A549 (cell line): ENCODE data around the gene MARK3.

Experiments
- CEBPB ChIP-seq, 2 experiments: fragments of >200 bp in 1 of 2; sonication (Bioruptor Twin) in 1 of 2; formaldehyde crosslinking in 1 of 2; IDR thresholded peaks; 2 replicates each; pipeline ENCODE4 v1.6.1; 2012 to 2016
- EP300 ChIP-seq, 2 experiments: fragments of >200 bp; sonication (Bioruptor Twin); formaldehyde crosslinking; IDR thresholded peaks; 2 replicates in 1 of 2; 3 replicates in 1 of 2; pipeline ENCODE4 v1.6.1; 2016 to 2017
- ESRRA ChIP-seq: fragments of 150-350 bp; IDR thresholded peaks from 2 replicates; pipeline ENCODE4 v1.6.1; 2014; ENCODE audit warnings: mild to moderate bottlenecking, low read length, borderline replicate concordance
- HEYL ChIP-seq: fragments of 250-450 bp; sonication (Bioruptor Pico); IDR thresholded peaks from 2 replicates; pipeline ENCODE4 v1.8.0; 2021; ENCODE audit warnings: mild to moderate bottlenecking, moderate library complexity
- MAZ ChIP-seq: fragments of 150-350 bp; IDR thresholded peaks from 2 replicates; pipeline ENCODE4 v1.6.1; 2014; ENCODE audit warnings: antibody characterized with exemption, low read depth, low read length, borderline replicate concordance
- POLR2A ChIP-seq: IDR thresholded peaks from 2 replicates; pipeline ENCODE4 v1.6.1; 2012; ENCODE audit warnings: mild to moderate bottlenecking, low read length
- RARB ChIP-seq: fragments of 250-450 bp; sonication (Bioruptor Pico); IDR thresholded peaks from 2 replicates; pipeline ENCODE4 v1.8.0; 2021; ENCODE audit warnings: mild to moderate bottlenecking, moderate library complexity
- SMC3 ChIP-seq: fragments of >200 bp; sonication (Bioruptor Twin); formaldehyde crosslinking; IDR thresholded peaks from 3 replicates; pipeline ENCODE4 v1.6.1; 2018; ENCODE audit warnings: inconsistent platforms
- ZC3H11A ChIP-seq: fragments of 450-650 bp; IDR thresholded peaks from 2 replicates; pipeline ENCODE4 v1.6.1; 2014; ENCODE audit warnings: antibody characterized with exemption, mild to moderate bottlenecking
- ZFP36 ChIP-seq: fragments of 450-650 bp; IDR thresholded peaks from 2 replicates; pipeline ENCODE4 v1.6.1; 2014; ENCODE audit warnings: borderline replicate concordance; ENCODE audit not compliant: partially characterized antibody
- TF ChIP-seq, protein P1 (sequence below): fragments of >200 bp; sonication (Bioruptor Twin); formaldehyde crosslinking; IDR thresholded peaks from 3 replicates; pipeline ENCODE4 v1.5.1; 2016
- TF ChIP-seq, protein P2 (sequence below): fragments of 250-450 bp; sonication (Bioruptor Pico); IDR thresholded peaks from 2 replicates; pipeline ENCODE4 v1.5.0; 2021; ENCODE audit warnings: mild to moderate bottlenecking, moderate library complexity, borderline replicate concordance

DNA sequence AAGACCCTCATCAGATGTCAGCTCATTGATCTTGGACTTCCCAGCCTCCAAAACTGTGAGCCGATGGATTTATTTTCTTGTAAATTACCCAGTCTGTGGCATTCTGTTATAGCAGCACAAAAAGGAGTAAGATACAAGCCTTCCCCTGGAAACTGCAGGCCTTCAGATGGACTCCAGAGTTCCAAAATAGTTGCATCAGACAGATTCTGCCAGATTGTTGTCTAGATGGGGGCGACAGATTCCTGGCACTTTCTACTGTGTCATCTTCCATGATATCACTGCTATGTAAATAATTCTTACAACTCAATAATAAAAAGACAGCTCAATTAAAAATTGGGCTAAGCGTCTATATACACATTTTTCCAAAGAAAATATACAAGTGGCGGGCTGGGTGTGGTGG, 17.2 kb upstream of the MARK3 start:
- TF ChIP-seq, protein P1, sequence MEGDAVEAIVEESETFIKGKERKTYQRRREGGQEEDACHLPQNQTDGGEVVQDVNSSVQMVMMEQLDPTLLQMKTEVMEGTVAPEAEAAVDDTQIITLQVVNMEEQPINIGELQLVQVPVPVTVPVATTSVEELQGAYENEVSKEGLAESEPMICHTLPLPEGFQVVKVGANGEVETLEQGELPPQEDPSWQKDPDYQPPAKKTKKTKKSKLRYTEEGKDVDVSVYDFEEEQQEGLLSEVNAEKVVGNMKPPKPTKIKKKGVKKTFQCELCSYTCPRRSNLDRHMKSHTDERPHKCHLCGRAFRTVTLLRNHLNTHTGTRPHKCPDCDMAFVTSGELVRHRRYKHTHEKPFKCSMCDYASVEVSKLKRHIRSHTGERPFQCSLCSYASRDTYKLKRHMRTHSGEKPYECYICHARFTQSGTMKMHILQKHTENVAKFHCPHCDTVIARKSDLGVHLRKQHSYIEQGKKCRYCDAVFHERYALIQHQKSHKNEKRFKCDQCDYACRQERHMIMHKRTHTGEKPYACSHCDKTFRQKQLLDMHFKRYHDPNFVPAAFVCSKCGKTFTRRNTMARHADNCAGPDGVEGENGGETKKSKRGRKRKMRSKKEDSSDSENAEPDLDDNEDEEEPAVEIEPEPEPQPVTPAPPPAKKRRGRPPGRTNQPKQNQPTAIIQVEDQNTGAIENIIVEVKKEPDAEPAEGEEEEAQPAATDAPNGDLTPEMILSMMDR, result no peak
- TF ChIP-seq ESRRA (no peak), ZFP36 (no peak), POLR2A (no peak), MAZ (no peak), HEYL (CRISPR knock-in tag) (no peak), EP300 (IDR thresholded peaks at IDR 0.05) (no peak), ZC3H11A (no peak), RARB (CRISPR knock-in tag) (no peak), CEBPB (IDR thresholded peaks at IDR 0.05) (no peak), SMC3 (no peak)
- TF ChIP-seq, protein P2, sequence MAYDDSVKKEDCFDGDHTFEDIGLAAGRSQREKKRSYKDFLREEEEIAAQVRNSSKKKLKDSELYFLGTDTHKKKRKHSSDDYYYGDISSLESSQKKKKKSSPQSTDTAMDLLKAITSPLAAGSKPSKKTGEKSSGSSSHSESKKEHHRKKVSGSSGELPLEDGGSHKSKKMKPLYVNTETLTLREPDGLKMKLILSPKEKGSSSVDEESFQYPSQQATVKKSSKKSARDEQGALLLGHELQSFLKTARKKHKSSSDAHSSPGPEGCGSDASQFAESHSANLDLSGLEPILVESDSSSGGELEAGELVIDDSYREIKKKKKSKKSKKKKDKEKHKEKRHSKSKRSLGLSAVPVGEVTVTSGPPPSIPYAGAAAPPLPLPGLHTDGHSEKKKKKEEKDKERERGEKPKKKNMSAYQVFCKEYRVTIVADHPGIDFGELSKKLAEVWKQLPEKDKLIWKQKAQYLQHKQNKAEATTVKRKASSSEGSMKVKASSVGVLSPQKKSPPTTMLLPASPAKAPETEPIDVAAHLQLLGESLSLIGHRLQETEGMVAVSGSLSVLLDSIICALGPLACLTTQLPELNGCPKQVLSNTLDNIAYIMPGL (CRISPR knock-in tag), result no peak
